Stromal cell of bone marrow (primary cell): ENCODE results near the gene GHDC.
"Not testable (repeated sequence)": the region's sequence is repeated elsewhere in the genome, so short reads cannot be mapped to it uniquely, and the experiment has no call there.

Source experiments
- DNase-seq: peaks from one replicate; pipeline ENCODE4 v3.0.0-alpha.2; 2012; ENCODE audit warnings: low read depth

GHDC gene

GRCh38 chr17:42146911-42147607 lies 47.2 kb downstream of the GHDC start:
- DNase-seq, result no peak

- not testable (repeated sequence) for DNase-seq
These were observed 51.2 kb downstream of the GHDC start for GRCh38 chr17:42143138-42143537.

GRCh38 chr17:42142371-42142896 lies 51.9 kb downstream of the GHDC start:
- peak; percentile 72 for DNase-seq

- no peak for DNase-seq
These were observed 52.9 kb downstream of the GHDC start for GRCh38 chr17:42141382-42141781.

- DNase-seq, result not testable (repeated sequence)
These were observed 53.6 kb downstream of the GHDC start for GRCh38 chr17:42140690-42141089.
